Breast epithelium (tissue), 4 donors: ENCODE results near the gene FETUB. TPM values are rescaled to one million over a fixed set of nuclear protein-coding genes. Genes with fewer than 3 reads are reported as not detected.

ENCODE experiments used
- DNase-seq, 2 donors: peaks; one replicate each; pipeline ENCODE4 v3.0.0-alpha.2; 2019; ENCODE audit warnings: low spot score in 2 of 2
- H3K27ac ChIP-seq, 2 donors: fragments of 200-600 bp; sonication (generic) in 1 of 2; one replicate each; pipeline ENCODE4 v1.5.1; 2016 to 2019; ENCODE audit warnings: mild to moderate bottlenecking in 1 of 2
- H3K27me3 ChIP-seq, 2 donors: fragments of 200-600 bp; sonication (generic) in 1 of 2; one replicate each; pipeline versions ENCODE4 v1.5.1 to v1.6.0; 2017 to 2019; ENCODE audit warnings: control low read depth in 1 of 2, mild to moderate bottlenecking in 1 of 2
- H3K36me3 ChIP-seq: fragments of 200-600 bp; one replicate; pipeline ENCODE4 v1.5.1; 2019
- H3K4me1 ChIP-seq, 2 donors: fragments of 200-600 bp; sonication (generic); one replicate each; pipeline ENCODE4 v1.5.1; 2016 to 2019; ENCODE audit warnings: control low read depth in 1 of 2
- H3K4me3 ChIP-seq, 3 donors: fragments of 200-600 bp; sonication (generic); 1 replicate in 2 of 3; 2 replicates in 1 of 3; pipeline ENCODE4 v1.5.1; 2016 to 2019; ENCODE audit warnings: mild to moderate bottlenecking in 3 of 3, moderate library complexity in 2 of 3
- H3K9me3 ChIP-seq, 2 donors: fragments of 200-600 bp; sonication (generic) in 1 of 2; one replicate each; pipeline ENCODE4 v1.5.1; 2016 to 2019; ENCODE audit warnings: control low read depth in 1 of 2
- CTCF ChIP-seq, 3 donors: fragments of 450-650 bp; IDR thresholded peaks; one replicate each; pipeline ENCODE4 v1.5.1; 2016 to 2017; ENCODE audit warnings: antibody characterized with exemption in 3 of 3, mild to moderate bottlenecking in 3 of 3, moderate library complexity in 3 of 3
- POLR2A ChIP-seq: fragments of 450-650 bp; IDR thresholded peaks from one replicate; pipeline ENCODE4 v1.6.1; 2016; ENCODE audit warnings: antibody characterized with exemption, mild to moderate bottlenecking, moderate library complexity
- POLR2AphosphoS5 ChIP-seq, 3 donors: sonication (generic); formaldehyde crosslinking; IDR thresholded peaks; one replicate each; pipeline ENCODE4 v1.6.1; 2017; ENCODE audit warnings: antibody characterized with exemption in 3 of 3
- intact Hi-C: fragments of 100-400 bp; cut with DNase I; formaldehyde crosslinking; loops from one replicate; pipeline ENCODE4 v1.15.1; 2023; ENCODE audit warnings: low total_unique reads
- total RNA-seq, 3 donors: library from RNA; depleted of rRNA; stranded (reverse); fragments of >200 nt; gene quantifications; one replicate each; pipeline ENCODE4 v1.1.0, GENCODE V29; 2016

FETUB gene
- total RNA-seq, 3 donors from 2014 or later = not detected

GRCh38 chr3:186609247-186609868 lies 30.8 kb upstream of the FETUB start:
- no peak overlapping the region for H3K4me3 ChIP-seq
- H3K27ac ChIP-seq = no peak overlapping the region
- no peak for DNase-seq
- intact Hi-C loops = no loop called here
- H3K36me3 ChIP-seq = no peaks in the 10 kb centered on the region
- H3K27me3 ChIP-seq = peaks cover 0 to 3% of the 10 kb centered on the region in 2 donors
- TF ChIP-seq POLR2AphosphoS5 (IDR thresholded peaks at IDR 0.05) (no peak), POLR2A (no peak), CTCF (IDR thresholded peaks at IDR 0.05) (no peak)
- no peaks in the 10 kb centered on the region for H3K9me3 ChIP-seq
- no peaks in the 10 kb centered on the region for H3K4me1 ChIP-seq

GRCh38 chr3:186612065-186612464 lies 28.1 kb upstream of the FETUB start:
- H3K4me3 ChIP-seq = no peak overlapping the region
- no peak for DNase-seq
- no peaks in the 10 kb centered on the region for H3K36me3 ChIP-seq
- H3K9me3 ChIP-seq = no peaks in the 10 kb centered on the region
- H3K4me1 ChIP-seq = no peaks in the 10 kb centered on the region
- TF ChIP-seq POLR2AphosphoS5 (IDR thresholded peaks at IDR 0.05) (no peak), CTCF (IDR thresholded peaks at IDR 0.05) (no peak), POLR2A (no peak)
- intact Hi-C loops = no loop called here
- H3K27me3 ChIP-seq = peaks cover 0 to 10% of the 10 kb centered on the region in 2 donors
- H3K27ac ChIP-seq = no peak overlapping the region

GRCh38 chr3:186612721-186613636 lies 27.2 kb upstream of the FETUB start, which contains the start of gene AHSG:
AHSG (plus strand) TSS chr3:186613060; CDS start chr3:186613142, 82 bp downstream.
- intact Hi-C loops = no loop called here
- no peak within 1 kb of the TSS for H3K4me3 ChIP-seq
- no peaks in the 10 kb centered on the region for H3K36me3 ChIP-seq
- no peak within 1 kb of the TSS for H3K27ac ChIP-seq
- no peaks in the 10 kb centered on the region for H3K4me1 ChIP-seq
- H3K9me3 ChIP-seq = no peaks in the 10 kb centered on the region
- peaks cover 0 to 10% of the 10 kb centered on the region in 2 donors for H3K27me3 ChIP-seq
- no peak for TF ChIP-seq POLR2AphosphoS5 (IDR thresholded peaks at IDR 0.05)
- no peak for TF ChIP-seq POLR2A
- no peak for TF ChIP-seq CTCF (IDR thresholded peaks at IDR 0.05)
- no peak for DNase-seq

GRCh38 chr3:186613637-186614265 lies 26.4 kb upstream of the FETUB start:
- H3K27ac ChIP-seq = no peak overlapping the region
- no peaks in the 10 kb centered on the region for H3K36me3 ChIP-seq
- DNase-seq = no peak
- no peak for TF ChIP-seq CTCF (IDR thresholded peaks at IDR 0.05)
- TF ChIP-seq POLR2A = no peak
- TF ChIP-seq POLR2AphosphoS5 (IDR thresholded peaks at IDR 0.05) = no peak
- peaks cover 0 to 10% of the 10 kb centered on the region in 2 donors for H3K27me3 ChIP-seq
- no peaks in the 10 kb centered on the region for H3K4me1 ChIP-seq
- intact Hi-C loops = no loop called here
- no peaks in the 10 kb centered on the region for H3K9me3 ChIP-seq
- no peak overlapping the region for H3K4me3 ChIP-seq

- H3K27me3 ChIP-seq = peaks cover 0 to 10% of the 10 kb centered on the region in 2 donors
- intact Hi-C loops = no loop called here
- DNase-seq = no peak
- H3K27ac ChIP-seq = no peak overlapping the region
- H3K36me3 ChIP-seq = no peaks in the 10 kb centered on the region
- TF ChIP-seq POLR2A = no peak
- no peak for TF ChIP-seq CTCF (IDR thresholded peaks at IDR 0.05)
- TF ChIP-seq POLR2AphosphoS5 (IDR thresholded peaks at IDR 0.05) = no peak
- H3K4me1 ChIP-seq = no peaks in the 10 kb centered on the region
- H3K9me3 ChIP-seq = no peaks in the 10 kb centered on the region
- no peak overlapping the region for H3K4me3 ChIP-seq
These were observed 26.0 kb upstream of the FETUB start for GRCh38 chr3:186614266-186614596.
